ENCODE measurements around the gene SELENON. TPM values are rescaled to one million over a fixed set of nuclear protein-coding genes. Genes with fewer than 3 reads are reported as not detected.

The SELENON gene
- total RNA-seq, 1 experiment from 2014 or later: 40.6 TPM

DNA sequence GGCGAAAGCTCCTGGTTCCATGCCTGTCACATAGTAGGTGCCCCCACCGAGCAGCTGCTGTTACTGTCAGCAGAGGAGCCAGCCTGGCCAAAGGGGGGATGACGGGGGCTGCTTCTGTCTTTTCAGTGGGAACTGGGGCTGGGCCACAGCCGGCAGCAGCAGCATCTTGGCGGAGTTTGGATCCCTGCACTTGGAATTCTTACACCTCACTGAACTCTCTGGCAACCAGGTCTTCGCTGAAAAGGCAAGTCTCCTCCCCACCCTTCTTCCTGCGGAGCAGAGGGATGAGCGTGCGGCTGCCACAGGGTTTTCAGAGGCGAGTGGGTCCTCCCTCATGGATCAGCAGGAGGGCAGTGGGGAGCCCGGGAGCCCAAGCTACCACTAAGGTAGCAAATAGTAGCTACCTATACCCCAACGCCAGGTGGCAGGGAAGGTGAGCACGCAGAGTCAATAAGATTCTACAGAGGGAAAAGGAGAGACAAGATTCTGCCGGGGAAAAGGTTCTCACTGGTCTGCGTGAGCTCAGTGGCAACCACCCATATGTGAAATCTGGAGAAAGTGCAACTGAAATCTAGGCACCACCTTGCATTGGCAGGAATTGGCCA lies 41.4 kb upstream of the SELENON start:
- CTCF ChIA-PET: interaction anchor here (0.5 to 1.2 kb wide), 3 partner anchors 21 to 179 kb away, joined by 3 to 5 read pairs (median 3); no protein-coding TSS in a partner anchor
- TF ChIP-seq, protein P1, sequence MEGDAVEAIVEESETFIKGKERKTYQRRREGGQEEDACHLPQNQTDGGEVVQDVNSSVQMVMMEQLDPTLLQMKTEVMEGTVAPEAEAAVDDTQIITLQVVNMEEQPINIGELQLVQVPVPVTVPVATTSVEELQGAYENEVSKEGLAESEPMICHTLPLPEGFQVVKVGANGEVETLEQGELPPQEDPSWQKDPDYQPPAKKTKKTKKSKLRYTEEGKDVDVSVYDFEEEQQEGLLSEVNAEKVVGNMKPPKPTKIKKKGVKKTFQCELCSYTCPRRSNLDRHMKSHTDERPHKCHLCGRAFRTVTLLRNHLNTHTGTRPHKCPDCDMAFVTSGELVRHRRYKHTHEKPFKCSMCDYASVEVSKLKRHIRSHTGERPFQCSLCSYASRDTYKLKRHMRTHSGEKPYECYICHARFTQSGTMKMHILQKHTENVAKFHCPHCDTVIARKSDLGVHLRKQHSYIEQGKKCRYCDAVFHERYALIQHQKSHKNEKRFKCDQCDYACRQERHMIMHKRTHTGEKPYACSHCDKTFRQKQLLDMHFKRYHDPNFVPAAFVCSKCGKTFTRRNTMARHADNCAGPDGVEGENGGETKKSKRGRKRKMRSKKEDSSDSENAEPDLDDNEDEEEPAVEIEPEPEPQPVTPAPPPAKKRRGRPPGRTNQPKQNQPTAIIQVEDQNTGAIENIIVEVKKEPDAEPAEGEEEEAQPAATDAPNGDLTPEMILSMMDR (IDR thresholded peaks at IDR 0.05; ENCODE audit: unreplicated experiment): no peak
- no peaks in the 10 kb centered on the region for H3K9me3 Mint-ChIP-seq (ENCODE audit: low read depth, unreplicated experiment)
- peaks cover 72% of the 10 kb centered on the region for H3K27me3 Mint-ChIP-seq (ENCODE audit: unreplicated experiment)
- H3K36me3 Mint-ChIP-seq (ENCODE audit: insufficient read depth, unreplicated experiment): no peaks in the 10 kb centered on the region
- H3K4me3 Mint-ChIP-seq (ENCODE audit: low read depth, unreplicated experiment): no peak overlapping the region
- no TSS peak for BruUV-seq (replicated peaks)
- no peak overlapping the region for H3K27ac Mint-ChIP-seq (ENCODE audit: unreplicated experiment)
- DNase-seq: no peak
- intact Hi-C loops (cut with micrococcal nuclease; ENCODE audit: unreplicated experiment): loop anchor here (2.0 kb wide), 1 partner anchor 36 kb away; no protein-coding TSS in a partner anchor
- H3K4me1 Mint-ChIP-seq (ENCODE audit: low read depth, unreplicated experiment): no peaks in the 10 kb centered on the region

GRCh38 chr1:25760122-25760719 lies 39.8 kb upstream of the SELENON start:
- intact Hi-C loops (cut with micrococcal nuclease; ENCODE audit: unreplicated experiment): no loop called here
- Mint-ChIP-seq H3K27me3 (ENCODE audit: unreplicated experiment) (peaks cover 57% of the 10 kb centered on the region), H3K27ac (ENCODE audit: unreplicated experiment) (no peak overlapping the region), H3K36me3 (ENCODE audit: insufficient read depth, unreplicated experiment) (no peaks in the 10 kb centered on the region), H3K4me3 (ENCODE audit: low read depth, unreplicated experiment) (no peak overlapping the region), H3K4me1 (ENCODE audit: low read depth, unreplicated experiment) (no peaks in the 10 kb centered on the region), H3K9me3 (ENCODE audit: low read depth, unreplicated experiment) (no peaks in the 10 kb centered on the region)
- TF ChIP-seq, protein P1 (IDR thresholded peaks at IDR 0.05; ENCODE audit: unreplicated experiment): no peak
- no peak for DNase-seq
- BruUV-seq (replicated peaks): no TSS peak
- CTCF ChIA-PET: interaction anchor here (0.6 kb wide), 1 partner anchor 15 kb away, joined by 3 read pairs; no protein-coding TSS in a partner anchor

- H3K27ac Mint-ChIP-seq (ENCODE audit: unreplicated experiment): no peak overlapping the region
- CTCF ChIA-PET: no interaction called here
Observed at GRCh38 chr1:25760871-25761270, 39.1 kb upstream of the SELENON start.

DNA sequence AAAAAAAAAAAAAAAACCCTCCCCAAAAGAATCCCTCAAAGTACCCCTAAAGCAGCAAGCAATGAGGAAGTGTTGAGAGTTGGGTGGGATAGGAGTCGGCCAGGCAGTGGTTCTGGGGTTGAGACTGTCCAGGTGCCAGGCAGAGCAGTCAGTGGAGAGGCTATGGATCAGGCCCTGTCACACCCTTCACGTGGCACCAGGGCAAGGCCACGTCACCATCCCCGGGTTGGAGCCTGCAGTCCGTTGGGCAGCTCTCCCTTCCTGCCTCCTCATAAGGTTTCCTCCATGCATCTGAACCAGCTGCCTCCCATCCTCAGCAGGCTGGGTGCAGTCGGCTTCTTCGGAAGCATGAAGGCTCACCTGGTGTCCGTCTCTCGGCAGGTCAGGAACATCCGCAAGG lies 36.5 kb upstream of the SELENON start:
- CTCF ChIA-PET: no interaction called here
- intact Hi-C loops (cut with micrococcal nuclease; ENCODE audit: unreplicated experiment): no loop called here
- no TSS peak for BruUV-seq (replicated peaks)
- DNase-seq: no peak
- no peaks in the 10 kb centered on the region for H3K4me1 Mint-ChIP-seq (ENCODE audit: low read depth, unreplicated experiment)
- TF ChIP-seq, protein P1 (IDR thresholded peaks at IDR 0.05; ENCODE audit: unreplicated experiment): no peak
- no peak overlapping the region for H3K27ac Mint-ChIP-seq (ENCODE audit: unreplicated experiment)
- peaks cover 29% of the 10 kb centered on the region for H3K27me3 Mint-ChIP-seq (ENCODE audit: unreplicated experiment)
- no peak overlapping the region for H3K4me3 Mint-ChIP-seq (ENCODE audit: low read depth, unreplicated experiment)
- H3K9me3 Mint-ChIP-seq (ENCODE audit: low read depth, unreplicated experiment): no peaks in the 10 kb centered on the region
- no peaks in the 10 kb centered on the region for H3K36me3 Mint-ChIP-seq (ENCODE audit: insufficient read depth, unreplicated experiment)

More at GRCh38 chr1:25760871-25761270, 39.1 kb upstream of the SELENON start:
- Mint-ChIP-seq H3K9me3 (ENCODE audit: low read depth, unreplicated experiment) (no peaks in the 10 kb centered on the region), H3K4me1 (ENCODE audit: low read depth, unreplicated experiment) (no peaks in the 10 kb centered on the region), H3K4me3 (ENCODE audit: low read depth, unreplicated experiment) (no peak overlapping the region), H3K36me3 (ENCODE audit: insufficient read depth, unreplicated experiment) (no peaks in the 10 kb centered on the region), H3K27me3 (ENCODE audit: unreplicated experiment) (peaks cover 50% of the 10 kb centered on the region)
- intact Hi-C loops (cut with micrococcal nuclease; ENCODE audit: unreplicated experiment): no loop called here
- no TSS peak for BruUV-seq (replicated peaks)
- TF ChIP-seq, protein P1 (IDR thresholded peaks at IDR 0.05; ENCODE audit: unreplicated experiment): no peak
- DNase-seq: no peak

Data from Calu3 (cell line).